Measurements from ENCODE around the gene APOM.
A peak's percentile ranks its signal among the peaks of the same experiment; 100 is the strongest.

Gene APOM

GRCh38 chr6:31676322-31676903 is 20.7 kb downstream of the APOM start:
- no peak for DNase-seq (ENCODE audit: extremely low spot score, insufficient read length, low read depth)
- no peak for FAIRE-seq

DNA sequence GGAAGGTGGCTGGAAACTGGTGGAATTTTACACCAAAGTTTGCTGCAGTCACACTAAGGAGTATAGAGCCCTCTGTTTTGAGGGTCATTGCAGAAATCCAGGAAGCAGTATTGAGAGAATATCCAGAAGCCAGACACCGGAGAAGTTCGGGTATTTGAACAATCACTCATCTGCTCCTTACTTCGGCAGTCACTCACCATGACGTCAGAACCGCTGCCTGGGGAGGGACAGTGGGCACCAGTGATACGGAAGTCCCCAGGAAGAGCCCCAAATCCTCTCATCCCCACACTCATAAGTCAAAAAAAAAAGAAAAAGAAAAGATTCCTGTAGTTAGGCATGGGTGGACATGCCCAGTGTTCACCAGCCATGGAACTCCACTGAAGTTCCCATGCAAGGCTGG is 21.2 kb downstream of the APOM start:
- no peak for DNase-seq (ENCODE audit: extremely low spot score, insufficient read length, low read depth)
- FAIRE-seq = no peak

GRCh38 chr6:31677955-31678354 is 22.3 kb downstream of the APOM start:
- no peak for DNase-seq (ENCODE audit: extremely low spot score, insufficient read length, low read depth)
- FAIRE-seq = no peak

GRCh38 chr6:31680226-31681134 is 24.8 kb downstream of the APOM start, which contains the start of gene LY6G5C:
LY6G5C (minus strand) TSS chr6:31681067; CDS start chr6:31680373, 694 bp downstream.
- peak; percentile 87 for FAIRE-seq

DNA sequence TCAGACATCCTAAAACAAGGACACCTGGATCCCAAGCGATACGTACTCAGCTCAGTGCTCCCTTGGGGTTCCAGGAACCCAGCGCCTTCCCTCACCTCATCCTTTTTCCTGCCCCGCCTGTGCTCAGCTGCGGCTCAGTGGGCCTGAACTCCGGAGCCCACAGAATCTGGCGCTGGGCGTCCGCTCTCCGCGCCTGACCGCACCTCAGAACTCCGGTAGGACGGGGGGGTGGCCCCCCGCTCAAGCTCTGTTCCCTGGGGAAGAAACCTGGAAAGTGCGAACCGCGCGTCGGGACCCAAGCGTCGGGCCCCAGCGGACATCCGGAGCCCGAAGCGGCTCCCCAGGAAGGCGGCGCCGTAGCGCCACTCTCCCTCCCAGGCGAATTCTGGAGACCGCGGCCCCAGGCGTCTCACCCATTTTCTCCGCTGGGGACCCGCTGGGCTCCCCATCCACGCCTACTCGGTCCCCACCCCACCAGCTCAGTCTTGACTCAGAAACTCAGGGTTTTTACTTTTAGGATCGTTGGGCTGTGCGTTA is 25.5 kb downstream of the APOM start:
- peak; percentile 50 for FAIRE-seq
- no peak for DNase-seq (ENCODE audit: extremely low spot score, insufficient read length, low read depth)

More at GRCh38 chr6:31680226-31681134, 24.8 kb downstream of the APOM start, which contains the start of gene LY6G5C:
- DNase-seq (ENCODE audit: extremely low spot score, insufficient read length, low read depth) = peak; percentile 60

GRCh38 chr6:31683591-31683990 is 27.9 kb downstream of the APOM start:
- no peak for DNase-seq (ENCODE audit: extremely low spot score, insufficient read length, low read depth)
- FAIRE-seq = no peak

GRCh38 chr6:31686483-31686882 is 30.8 kb downstream of the APOM start:
- DNase-seq (ENCODE audit: extremely low spot score, insufficient read length, low read depth) (no peak), FAIRE-seq (no peak)

DNA sequence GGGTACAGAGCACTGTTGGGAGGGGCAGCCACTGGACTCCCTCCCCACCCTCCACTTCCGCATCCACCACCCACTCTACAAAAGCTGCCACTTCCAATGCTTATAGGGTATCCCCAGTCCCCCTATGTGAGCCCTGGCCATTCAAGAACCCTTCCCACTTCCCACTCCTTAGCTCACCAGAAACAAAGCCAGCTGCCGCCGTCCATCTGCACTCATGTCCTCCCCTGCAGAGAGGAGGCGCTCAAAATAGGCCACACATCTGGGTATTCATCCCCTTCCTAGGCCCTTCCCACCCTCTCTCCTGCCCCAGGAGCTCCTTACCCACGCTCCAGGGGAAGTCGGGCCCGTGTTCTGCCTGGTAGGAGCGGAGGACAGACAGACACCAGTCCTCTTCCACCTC is 31.6 kb downstream of the APOM start:
- no peak for DNase-seq (ENCODE audit: extremely low spot score, insufficient read length, low read depth)
- no peak for FAIRE-seq

DNA sequence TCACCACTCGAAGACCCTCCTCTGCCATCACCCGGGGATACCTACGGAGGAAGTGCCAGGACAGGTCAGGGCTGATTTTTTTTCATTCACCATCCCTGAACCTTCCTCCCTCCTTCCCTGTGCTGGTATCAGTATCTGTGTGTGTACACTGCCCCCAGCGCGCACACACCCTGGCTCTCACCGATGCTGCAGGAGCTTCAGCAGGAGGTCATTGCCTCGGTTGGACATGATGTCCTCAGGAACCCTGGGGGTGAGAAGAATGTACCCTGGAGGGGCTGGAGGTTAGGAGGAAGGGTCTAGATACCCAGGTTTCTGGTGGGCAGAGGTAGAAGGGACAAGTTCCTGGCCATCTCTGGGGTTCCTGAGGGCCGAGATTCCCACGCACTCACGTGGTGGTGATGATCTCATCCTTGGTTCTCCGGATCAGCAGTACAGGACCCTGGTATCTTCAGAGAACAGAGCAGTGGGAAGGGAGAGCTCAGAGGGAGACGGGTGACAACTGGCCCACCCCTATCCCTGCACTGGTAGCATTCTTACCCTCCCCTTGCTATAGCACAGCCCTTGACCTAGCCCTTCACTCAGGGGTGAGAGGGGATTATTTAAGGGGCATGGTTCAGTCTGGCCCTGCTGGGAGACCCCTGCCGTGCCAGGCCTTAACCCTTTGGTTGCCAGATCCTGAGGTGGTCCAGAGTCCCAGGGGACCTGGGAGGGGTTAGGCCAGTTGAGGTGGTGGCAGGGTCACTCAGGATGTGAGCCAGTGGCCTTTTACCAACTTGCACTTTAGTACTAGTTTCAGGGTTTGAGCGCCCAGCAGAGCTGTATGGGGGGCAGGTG is 32.4 kb downstream of the APOM start:
- DNase-seq (ENCODE audit: extremely low spot score, insufficient read length, low read depth) = no peak

DNA sequence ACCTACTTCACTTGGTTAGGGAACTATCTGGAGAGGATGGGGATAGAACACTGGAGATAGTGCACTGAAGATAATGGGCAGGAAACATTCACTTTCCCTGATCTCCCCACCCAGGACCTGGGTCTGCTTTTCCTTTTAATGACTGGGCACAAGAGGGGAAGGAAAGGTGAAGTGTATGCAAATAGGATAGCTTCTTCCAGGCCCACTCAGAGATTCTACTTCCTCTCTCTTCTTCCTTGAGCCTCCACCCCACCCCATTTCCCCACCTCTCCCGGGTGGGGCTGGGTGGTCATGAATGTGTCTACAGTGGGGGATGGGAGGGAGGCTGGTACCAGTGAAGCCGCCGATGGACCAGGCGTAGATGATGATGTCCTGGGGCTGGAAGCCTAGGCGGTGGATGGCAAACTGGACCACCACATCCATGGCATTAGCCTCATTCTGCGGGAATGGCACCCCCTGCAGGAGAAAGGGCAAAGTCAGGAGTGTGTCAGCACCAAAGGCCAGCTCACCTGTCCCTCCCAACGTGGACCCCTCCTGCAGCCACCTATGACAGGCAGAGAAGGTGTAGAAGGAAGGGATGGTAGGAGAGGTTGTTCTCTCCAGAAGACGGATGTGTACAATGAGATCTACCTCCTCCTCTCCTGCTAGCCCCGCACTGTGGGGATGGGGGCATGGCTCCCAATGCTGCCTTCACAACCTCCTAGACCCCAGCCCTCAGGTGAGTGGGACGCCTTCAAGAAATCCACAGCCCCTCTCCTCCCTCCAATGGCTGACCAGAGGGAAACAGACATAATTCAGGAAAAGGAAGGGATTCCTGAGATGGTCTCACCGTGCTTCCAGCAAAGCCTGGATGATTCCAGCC is 33.8 kb downstream of the APOM start:
- FAIRE-seq (no peak), DNase-seq (ENCODE audit: extremely low spot score, insufficient read length, low read depth) (no peak)

More for the DNA sequence above, 32.4 kb downstream of the APOM start:
- no peak for FAIRE-seq

GRCh38 chr6:31690231-31691077 is 34.8 kb downstream of the APOM start:
- DNase-seq (ENCODE audit: extremely low spot score, insufficient read length, low read depth) (no peak), FAIRE-seq (no peak)

DNA sequence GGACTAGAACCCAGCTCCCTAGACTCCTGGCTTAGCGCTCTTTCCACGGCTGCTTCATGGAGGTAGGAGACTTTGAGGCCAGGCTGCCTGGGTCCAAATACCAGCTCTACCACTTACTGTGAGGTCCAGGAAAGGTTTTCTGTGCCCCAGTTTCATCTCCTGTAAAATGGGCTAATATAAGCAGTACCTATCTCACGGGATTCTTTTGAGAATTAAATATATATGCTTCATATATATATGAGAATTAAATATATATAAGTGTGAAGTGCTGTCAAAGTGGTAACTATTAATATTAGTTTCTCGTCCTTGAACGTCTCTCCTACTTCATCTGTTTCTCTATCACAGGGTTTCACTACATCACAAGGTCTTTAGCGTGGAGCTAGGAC is 35.4 kb downstream of the APOM start:
- FAIRE-seq (no peak), DNase-seq (ENCODE audit: extremely low spot score, insufficient read length, low read depth) (no peak)

- no peak for FAIRE-seq
- no peak for DNase-seq (ENCODE audit: extremely low spot score, insufficient read length, low read depth)
Measured at GRCh38 chr6:31691564-31692108, 35.9 kb downstream of the APOM start.

- FAIRE-seq (no peak), DNase-seq (ENCODE audit: extremely low spot score, insufficient read length, low read depth) (no peak)
Measured at GRCh38 chr6:31692353-31692752, 36.7 kb downstream of the APOM start.

DNA sequence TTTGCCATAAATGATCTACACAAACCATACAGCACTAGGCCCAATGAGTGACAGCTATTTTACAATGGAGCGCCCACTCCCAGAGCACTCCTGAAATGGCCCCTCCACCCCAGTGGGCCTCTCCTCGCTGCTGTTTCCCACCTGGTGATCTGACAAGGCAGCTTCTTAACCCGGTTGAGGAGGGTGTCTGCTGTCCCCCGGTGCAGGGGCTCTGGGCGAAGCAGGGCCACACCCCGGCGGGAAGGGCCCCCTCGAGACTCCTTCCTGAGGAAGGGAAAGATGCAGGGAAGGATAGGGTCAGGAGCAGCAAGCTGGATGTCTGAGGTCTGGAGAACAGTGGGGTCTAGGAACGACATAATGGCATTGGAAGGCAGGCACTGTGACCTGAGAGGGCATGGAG is 37.2 kb downstream of the APOM start:
- no peak for DNase-seq (ENCODE audit: extremely low spot score, insufficient read length, low read depth)
- FAIRE-seq = no peak

DNA sequence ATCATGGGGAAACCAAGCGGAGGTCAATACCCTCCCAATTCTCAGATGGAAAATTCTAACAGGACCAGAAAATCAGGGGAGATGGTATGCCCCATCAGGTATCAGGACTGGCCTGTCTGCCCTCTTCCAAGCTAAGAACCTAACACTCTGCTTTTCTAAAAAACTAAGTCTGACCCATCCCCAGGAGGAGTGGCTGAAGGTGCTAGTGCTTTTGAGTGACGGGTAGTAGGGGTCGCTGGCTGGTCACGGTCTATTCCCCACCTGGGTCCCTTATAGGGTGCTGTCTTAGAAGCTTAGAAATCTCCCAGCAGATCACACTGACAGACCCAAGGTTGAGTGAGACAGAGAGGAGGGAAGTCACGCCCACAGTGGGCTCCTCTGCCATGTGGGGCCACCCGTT is 37.8 kb downstream of the APOM start:
- no peak for DNase-seq (ENCODE audit: extremely low spot score, insufficient read length, low read depth)
- no peak for FAIRE-seq

- FAIRE-seq (no peak), DNase-seq (ENCODE audit: extremely low spot score, insufficient read length, low read depth) (no peak)
Measured at GRCh38 chr6:31697555-31697954, 41.9 kb downstream of the APOM start.

- DNase-seq (ENCODE audit: extremely low spot score, insufficient read length, low read depth) = no peak
- no peak for FAIRE-seq
Measured at GRCh38 chr6:31700740-31701401, 45.2 kb downstream of the APOM start.
